Measurements from ENCODE around the gene ACOT8. TPM values are rescaled to one million over a fixed set of nuclear protein-coding genes. Genes with fewer than 3 reads are reported as not detected.

The ACOT8 gene
- total RNA-seq, 1 experiment from 2014 or later: 38.1 TPM

- Mint-ChIP-seq H3K27me3 (ENCODE audit: low read depth) (no peaks in the 10 kb centered on the region), H3K4me1 (peaks cover 56% of the 10 kb centered on the region), H3K36me3 (0 out of 2 replicates have a peak, but pooled peaks cover 4% of the 10 kb centered on the region), H3K27ac (peak overlapping the region; percentile 95), H3K4me3 (peak overlapping the region; percentile 92), H3K9me3 (no peaks in the 10 kb centered on the region)
- DNase-seq (ENCODE audit: low spot score) (peak; percentile 55), ATAC-seq (peak; percentile 38)
- CTCF ChIA-PET: interaction anchor here (0.6 to 2.5 kb wide), 7 partner anchors 13 to 154 kb away, joined by 3 to 12 read pairs (median 4); partner anchors contain the start of gene PCIF1
- POLR2A ChIA-PET: interaction anchor here (1.0 kb wide), 1 partner anchor 24 kb away, joined by 4 read pairs; no protein-coding TSS in a partner anchor
- TF ChIP-seq ZSCAN18 (CRISPR knock-in tag; IDR thresholded peaks at IDR 0.05) (no peak), PRDM15 (CRISPR knock-in tag; IDR thresholded peaks at IDR 0.05) (no peak), ZMAT4 (CRISPR knock-in tag; IDR thresholded peaks at IDR 0.05) (no peak), FOXJ3 (CRISPR knock-in tag; IDR thresholded peaks at IDR 0.05; ENCODE audit: borderline replicate concordance) (no peak), FOXP1 (CRISPR knock-in tag; IDR thresholded peaks at IDR 0.05; ENCODE audit: borderline replicate concordance) (no peak), USF1 (CRISPR knock-in tag; IDR thresholded peaks at IDR 0.05) (no peak), ZNF121 (CRISPR knock-in tag; IDR thresholded peaks at IDR 0.05) (no peak), CTCF (IDR thresholded peaks at IDR 0.05) (no peak), ZNF512 (CRISPR knock-in tag; IDR thresholded peaks at IDR 0.05; ENCODE audit: borderline replicate concordance) (no peak), ZNF416 (CRISPR knock-in tag; IDR thresholded peaks at IDR 0.05) (no peak), JAZF1 (CRISPR knock-in tag; IDR thresholded peaks at IDR 0.05) (no peak), GRHL2 (CRISPR knock-in tag; IDR thresholded peaks at IDR 0.05; ENCODE audit: insufficient replicate concordance, severe bottlenecking) (no peak), ATF2 (CRISPR knock-in tag; IDR thresholded peaks at IDR 0.05; ENCODE audit: borderline replicate concordance, low read depth) (no peak), PREB (CRISPR knock-in tag; IDR thresholded peaks at IDR 0.05; ENCODE audit: borderline replicate concordance) (no peak), ZNF425 (CRISPR knock-in tag; conservative IDR thresholded peaks at IDR 0.05) (no peak), AR (CRISPR knock-in tag; IDR thresholded peaks at IDR 0.05) (no peak), KAT7 (CRISPR knock-in tag; IDR thresholded peaks at IDR 0.05; ENCODE audit: borderline replicate concordance) (no peak), ZNF396 (CRISPR knock-in tag; IDR thresholded peaks at IDR 0.05; ENCODE audit: borderline replicate concordance) (no peak), OVOL2 (CRISPR knock-in tag; IDR thresholded peaks at IDR 0.05; ENCODE audit: borderline replicate concordance) (no peak)
Measured at GRCh38 chr20:45857882-45858216, 657 bp upstream of the ACOT8 start.
